Measurements from ENCODE around the gene ZIC5.

The ZIC5 gene

GRCh38 chr13:99987154-99988019, 15.8 kb upstream of the ZIC5 start:
- DNase-seq: no peak

DNA sequence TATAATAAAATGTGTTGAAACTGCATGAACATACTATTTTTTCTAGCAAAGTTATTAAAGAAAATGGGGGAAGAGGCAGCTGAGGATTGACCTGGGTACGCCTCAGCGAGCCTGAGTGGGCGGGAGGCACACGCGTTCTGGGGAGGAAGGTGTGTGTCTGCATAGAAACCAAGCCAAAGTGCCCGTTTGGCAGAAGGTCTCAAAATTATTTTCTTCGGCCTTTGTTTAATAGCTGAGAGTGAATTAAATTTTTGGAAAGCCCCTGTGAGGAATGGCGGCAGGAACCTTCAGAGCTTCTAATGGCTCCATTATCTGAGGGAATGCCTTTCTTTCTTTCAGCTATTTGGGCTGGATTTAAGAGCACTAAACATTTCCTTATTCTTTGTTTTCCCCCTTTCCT, 15.2 kb upstream of the ZIC5 start:
- no peak for DNase-seq

- DNase-seq: no peak
These were observed 14.4 kb upstream of the ZIC5 start for GRCh38 chr13:99985886-99986527.

DNA sequence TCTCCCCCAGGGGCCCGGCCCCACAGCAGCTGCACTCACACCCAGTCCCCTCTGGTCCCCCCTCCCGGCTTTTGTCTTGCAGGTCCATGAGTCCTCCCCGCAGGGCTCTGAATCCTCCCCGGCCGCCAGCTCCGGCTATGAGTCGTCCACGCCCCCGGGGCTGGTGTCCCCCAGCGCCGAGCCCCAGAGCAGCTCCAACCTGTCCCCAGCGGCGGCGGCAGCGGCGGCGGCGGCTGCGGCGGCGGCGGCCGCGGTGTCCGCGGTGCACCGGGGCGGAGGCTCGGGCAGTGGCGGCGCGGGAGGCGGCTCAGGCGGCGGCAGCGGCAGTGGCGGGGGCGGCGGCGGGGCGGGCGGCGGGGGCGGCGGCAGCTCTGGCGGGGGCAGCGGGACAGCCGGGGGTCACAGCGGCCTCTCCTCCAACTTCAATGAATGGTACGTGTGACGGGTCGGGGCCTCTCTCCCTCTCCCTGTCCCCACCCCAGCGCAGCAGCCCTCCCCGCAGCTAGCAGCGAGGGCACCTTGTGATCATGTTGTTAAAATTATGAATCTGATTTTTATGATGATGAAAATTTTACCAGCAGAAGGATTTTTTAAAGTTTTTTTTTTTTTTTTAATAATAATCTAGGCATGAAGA, 13.8 kb upstream of the ZIC5 start:
- DNase-seq: no peak

DNA sequence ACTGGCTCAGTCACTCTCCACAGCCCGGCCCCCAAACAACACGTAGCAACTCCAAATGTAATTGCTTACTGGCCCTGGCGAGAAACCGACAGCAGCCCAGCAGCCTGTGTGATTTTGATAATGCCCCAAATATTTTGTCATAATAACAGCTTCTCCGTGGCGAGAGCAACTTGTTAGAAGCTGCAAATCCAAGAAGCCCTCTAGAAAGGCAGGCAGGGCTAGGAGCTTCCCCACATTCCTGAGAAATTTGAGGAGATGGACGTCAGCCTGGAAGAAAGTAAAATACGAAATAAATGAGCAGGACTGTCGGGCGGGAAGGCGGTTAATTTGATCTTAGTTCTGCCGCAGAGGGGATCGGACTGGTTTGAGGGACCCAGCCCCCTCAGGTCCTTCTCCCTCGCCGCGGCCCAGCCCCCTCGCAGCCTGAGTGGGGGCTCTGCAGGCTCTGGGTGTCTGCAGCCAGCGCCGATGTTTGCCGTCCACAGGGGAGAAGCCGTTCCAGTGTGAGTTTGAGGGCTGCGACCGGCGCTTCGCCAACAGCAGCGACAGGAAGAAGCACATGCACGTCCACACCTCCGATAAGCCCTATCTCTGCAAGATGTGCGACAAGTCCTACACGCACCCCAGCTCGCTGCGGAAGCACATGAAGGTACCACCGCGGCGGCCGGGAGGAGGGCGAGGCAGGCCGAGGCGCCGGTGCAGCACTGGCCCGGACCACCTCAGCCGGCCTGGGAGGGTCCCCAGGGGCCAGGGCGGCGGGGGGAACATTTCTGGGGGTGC, 13.1 kb upstream of the ZIC5 start:
- no peak for DNase-seq

- no peak for DNase-seq
These were observed 12.2 kb upstream of the ZIC5 start for GRCh38 chr13:99983499-99984401.

GRCh38 chr13:99982731-99983498, 11.3 kb upstream of the ZIC5 start:
- no peak for DNase-seq

DNA sequence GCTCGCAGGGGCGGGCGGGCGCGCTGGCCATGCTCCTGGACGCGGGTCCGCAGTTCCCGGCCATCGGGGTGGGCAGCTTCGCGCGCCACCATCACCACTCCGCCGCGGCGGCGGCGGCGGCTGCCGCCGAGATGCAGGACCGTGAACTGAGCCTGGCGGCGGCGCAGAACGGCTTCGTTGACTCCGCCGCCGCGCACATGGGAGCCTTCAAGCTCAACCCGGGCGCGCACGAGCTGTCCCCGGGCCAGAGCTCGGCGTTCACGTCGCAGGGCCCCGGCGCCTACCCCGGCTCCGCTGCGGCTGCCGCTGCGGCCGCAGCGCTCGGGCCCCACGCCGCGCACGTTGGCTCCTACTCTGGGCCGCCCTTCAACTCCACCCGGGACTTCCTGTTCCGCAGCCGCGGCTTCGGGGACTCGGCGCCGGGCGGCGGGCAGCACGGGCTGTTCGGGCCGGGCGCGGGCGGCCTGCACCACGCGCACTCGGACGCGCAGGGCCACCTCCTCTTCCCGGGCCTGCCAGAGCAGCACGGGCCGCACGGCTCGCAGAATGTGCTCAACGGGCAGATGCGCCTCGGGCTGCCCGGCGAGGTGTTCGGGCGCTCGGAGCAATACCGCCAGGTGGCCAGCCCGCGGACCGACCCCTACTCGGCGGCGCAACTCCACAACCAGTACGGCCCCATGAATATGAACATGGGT, 10.6 kb upstream of the ZIC5 start:
- DNase-seq: no peak

- DNase-seq: no peak
These were observed 10.1 kb upstream of the ZIC5 start, which contains the start of gene ZIC2 for GRCh38 chr13:99981735-99982035. Gene ZIC2, plus strand, starts transcription at chr13:99981784. Its CDS starts 281 bp downstream, at chr13:99982065.

- DNase-seq: no peak
These were observed 9.5 kb upstream of the ZIC5 start for GRCh38 chr13:99980824-99981734.

DNA sequence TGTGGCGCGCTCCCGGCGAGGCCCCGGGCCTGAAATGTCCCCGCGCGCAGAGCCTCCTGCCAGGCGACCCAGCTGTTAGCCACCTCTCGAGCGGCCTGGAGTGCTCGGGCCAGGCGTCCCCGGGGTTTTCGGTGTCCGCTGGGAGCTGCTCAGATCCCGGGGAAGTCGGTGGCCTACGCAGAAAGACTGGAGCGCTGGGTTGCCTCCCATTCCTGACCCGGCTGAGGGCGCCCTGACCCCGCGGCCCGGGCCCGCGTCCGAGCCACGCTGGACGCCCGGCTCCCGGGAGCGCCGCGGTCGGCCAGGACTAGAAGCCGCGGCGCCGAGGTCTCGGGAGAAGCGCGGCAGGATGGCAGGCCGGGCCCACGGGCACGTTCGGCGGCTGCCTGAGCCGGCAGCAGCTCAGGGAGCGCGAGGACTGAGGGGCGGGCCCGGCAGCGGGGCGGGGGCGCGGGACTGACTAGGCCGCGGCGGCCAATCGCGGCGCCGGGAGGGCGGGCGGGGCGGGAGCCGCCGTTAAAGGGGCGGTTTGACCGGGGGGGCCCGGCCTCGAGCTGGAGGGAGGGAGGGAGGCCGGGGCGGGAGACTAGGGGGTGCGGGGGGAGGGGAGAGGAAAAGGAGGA, 8.7 kb upstream of the ZIC5 start:
- peak; percentile 81 for DNase-seq

GRCh38 chr13:99979453-99980200, 8.1 kb upstream of the ZIC5 start:
- DNase-seq: peak; percentile 29

- DNase-seq: peak; percentile 27
These were observed 7.4 kb upstream of the ZIC5 start for GRCh38 chr13:99978799-99979452.

DNA sequence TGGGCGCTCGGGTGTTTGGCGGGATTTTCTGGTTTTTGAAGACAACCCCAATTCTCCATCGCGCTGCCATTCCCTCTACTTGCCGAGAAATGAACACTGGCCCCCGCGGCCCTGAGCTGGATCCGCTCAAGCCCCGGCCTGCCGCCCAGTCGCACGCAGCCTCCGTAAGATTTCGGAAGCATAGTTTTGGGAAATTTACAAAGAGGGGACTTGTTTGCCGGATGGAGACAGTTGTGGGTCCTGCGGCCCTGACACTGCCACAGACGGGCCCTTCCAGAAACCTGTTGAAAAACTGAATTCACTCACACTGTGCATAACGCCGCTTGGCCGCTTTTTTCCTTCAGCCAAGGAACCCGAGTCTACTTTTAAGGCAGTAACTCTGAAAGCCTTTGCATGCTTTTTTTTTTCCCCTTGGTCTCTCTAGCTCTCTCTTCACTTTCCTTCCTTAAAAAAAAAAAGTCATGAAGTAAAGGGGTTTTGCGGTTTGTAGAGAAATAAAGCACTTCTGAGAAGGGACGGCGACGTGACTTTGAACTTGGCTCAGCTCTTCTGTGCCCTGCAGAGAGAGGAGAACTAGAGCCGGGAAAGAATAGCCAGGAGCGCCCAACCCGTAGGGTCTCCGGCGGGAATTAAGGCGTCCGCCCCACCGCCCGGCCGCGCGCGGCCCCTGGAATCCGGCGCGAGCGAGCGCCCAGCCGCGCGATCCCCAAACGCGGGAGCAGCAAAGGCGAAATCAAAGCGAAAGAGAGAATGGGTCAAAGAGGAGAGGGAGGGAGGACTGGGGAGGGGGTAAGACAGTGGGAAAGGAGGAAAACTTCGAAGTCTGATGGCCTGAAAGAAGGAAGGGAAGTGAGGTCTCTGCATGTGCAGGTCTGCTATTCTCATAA, 6.6 kb upstream of the ZIC5 start:
- DNase-seq: peak; percentile 15

- no peak for DNase-seq
These were observed 5.9 kb upstream of the ZIC5 start for GRCh38 chr13:99977334-99977911.

DNA sequence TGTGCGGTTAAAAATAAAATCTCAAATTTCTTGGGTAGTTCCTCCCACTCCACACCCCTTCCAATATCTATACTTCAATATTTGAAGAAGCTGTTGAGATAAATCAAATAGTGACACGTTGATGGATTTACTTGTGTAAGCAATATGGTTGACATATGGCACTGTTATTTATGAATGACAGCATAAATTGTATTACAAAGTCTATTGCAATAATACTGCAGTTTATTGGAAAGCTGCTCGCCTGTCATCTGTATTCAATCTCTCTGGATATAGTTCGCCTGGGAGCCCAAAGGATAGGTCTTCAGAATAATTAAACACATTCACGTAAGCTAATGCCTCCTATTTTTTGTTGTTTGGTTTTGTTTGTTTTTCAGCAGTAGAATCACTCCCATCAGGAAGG, 5.0 kb upstream of the ZIC5 start:
- DNase-seq: no peak
